ENCODE measurements around the gene CLASP1. TPM values are rescaled to one million over a fixed set of nuclear protein-coding genes. Genes with fewer than 3 reads are reported as not detected.

The CLASP1 gene
- total RNA-seq, 1 experiment from 2014 or later = 49.2 TPM

DNA sequence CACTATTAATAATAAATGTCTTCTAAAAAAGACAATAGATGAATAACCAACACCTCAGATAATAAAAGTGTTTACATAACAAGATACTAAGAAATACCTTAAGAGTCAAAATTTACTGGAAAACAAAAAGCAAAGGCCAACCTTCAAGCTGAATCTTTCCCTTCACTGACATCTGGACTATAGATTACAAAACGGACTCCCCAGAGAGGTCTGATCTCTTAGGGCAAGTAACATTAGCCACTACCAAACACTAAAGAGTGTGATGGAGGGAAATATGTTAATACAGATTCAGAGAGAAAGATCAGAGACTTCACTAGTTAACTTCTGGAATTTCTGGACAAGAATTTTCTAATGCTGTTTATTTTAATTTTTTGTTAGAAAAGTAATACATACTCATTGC, 13.9 kb downstream of the CLASP1 start:
- Histone ChIP-seq H3K27me3 (ENCODE audit: control insufficient read depth, insufficient read depth, low read length) (no peaks in the 10 kb centered on the region), H3K27ac (ENCODE audit: low read length) (peak overlapping the region; percentile 62), H3K4me1 (ENCODE audit: control insufficient read depth, insufficient read depth, low read length) (peaks cover 20% of the 10 kb centered on the region), H3K4me3 (ENCODE audit: low read depth in 2 of 2, low read length in 2 of 2) (no peak overlapping the region), H3K36me3 (ENCODE audit: control insufficient read depth, insufficient read depth, low read length) (no peaks in the 10 kb centered on the region), H3K9me3 (ENCODE audit: control insufficient read depth, insufficient read depth, low read depth, low read length) (peaks cover 9% of the 10 kb centered on the region; the same call in 1 of the 2 replicates)
- no TSS peak for BruUV-seq (replicated peaks)
- no peak for TF ChIP-seq POLR2AphosphoS5 (IDR thresholded peaks at IDR 0.05; ENCODE audit: low read depth, low read length)
- no peak for TF ChIP-seq SIN3A (IDR thresholded peaks at IDR 0.05; ENCODE audit: borderline replicate concordance, insufficient read depth, low read depth, low read length)
- TF ChIP-seq, protein P1, sequence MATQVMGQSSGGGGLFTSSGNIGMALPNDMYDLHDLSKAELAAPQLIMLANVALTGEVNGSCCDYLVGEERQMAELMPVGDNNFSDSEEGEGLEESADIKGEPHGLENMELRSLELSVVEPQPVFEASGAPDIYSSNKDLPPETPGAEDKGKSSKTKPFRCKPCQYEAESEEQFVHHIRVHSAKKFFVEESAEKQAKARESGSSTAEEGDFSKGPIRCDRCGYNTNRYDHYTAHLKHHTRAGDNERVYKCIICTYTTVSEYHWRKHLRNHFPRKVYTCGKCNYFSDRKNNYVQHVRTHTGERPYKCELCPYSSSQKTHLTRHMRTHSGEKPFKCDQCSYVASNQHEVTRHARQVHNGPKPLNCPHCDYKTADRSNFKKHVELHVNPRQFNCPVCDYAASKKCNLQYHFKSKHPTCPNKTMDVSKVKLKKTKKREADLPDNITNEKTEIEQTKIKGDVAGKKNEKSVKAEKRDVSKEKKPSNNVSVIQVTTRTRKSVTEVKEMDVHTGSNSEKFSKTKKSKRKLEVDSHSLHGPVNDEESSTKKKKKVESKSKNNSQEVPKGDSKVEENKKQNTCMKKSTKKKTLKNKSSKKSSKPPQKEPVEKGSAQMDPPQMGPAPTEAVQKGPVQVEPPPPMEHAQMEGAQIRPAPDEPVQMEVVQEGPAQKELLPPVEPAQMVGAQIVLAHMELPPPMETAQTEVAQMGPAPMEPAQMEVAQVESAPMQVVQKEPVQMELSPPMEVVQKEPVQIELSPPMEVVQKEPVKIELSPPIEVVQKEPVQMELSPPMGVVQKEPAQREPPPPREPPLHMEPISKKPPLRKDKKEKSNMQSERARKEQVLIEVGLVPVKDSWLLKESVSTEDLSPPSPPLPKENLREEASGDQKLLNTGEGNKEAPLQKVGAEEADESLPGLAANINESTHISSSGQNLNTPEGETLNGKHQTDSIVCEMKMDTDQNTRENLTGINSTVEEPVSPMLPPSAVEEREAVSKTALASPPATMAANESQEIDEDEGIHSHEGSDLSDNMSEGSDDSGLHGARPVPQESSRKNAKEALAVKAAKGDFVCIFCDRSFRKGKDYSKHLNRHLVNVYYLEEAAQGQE (IDR thresholded peaks at IDR 0.05; ENCODE audit: insufficient read depth in 1 of 2, low read depth in 2 of 2, low read length in 1 of 2) = no peak
- TF ChIP-seq TCF7L2 (IDR thresholded peaks at IDR 0.05; ENCODE audit: low read depth, low read length) = no peak
- TF ChIP-seq, protein P2, sequence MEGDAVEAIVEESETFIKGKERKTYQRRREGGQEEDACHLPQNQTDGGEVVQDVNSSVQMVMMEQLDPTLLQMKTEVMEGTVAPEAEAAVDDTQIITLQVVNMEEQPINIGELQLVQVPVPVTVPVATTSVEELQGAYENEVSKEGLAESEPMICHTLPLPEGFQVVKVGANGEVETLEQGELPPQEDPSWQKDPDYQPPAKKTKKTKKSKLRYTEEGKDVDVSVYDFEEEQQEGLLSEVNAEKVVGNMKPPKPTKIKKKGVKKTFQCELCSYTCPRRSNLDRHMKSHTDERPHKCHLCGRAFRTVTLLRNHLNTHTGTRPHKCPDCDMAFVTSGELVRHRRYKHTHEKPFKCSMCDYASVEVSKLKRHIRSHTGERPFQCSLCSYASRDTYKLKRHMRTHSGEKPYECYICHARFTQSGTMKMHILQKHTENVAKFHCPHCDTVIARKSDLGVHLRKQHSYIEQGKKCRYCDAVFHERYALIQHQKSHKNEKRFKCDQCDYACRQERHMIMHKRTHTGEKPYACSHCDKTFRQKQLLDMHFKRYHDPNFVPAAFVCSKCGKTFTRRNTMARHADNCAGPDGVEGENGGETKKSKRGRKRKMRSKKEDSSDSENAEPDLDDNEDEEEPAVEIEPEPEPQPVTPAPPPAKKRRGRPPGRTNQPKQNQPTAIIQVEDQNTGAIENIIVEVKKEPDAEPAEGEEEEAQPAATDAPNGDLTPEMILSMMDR (IDR thresholded peaks at IDR 0.05) = no peak
- POLR2A ChIA-PET = interaction anchor here (0.6 kb wide), 1 partner anchor 321 kb away, joined by 4 read pairs; no protein-coding TSS in a partner anchor
- DNase-seq (ENCODE audit: low read depth, low spot score) (no peak), ATAC-seq (no peak)
- intact Hi-C loops (cut with micrococcal nuclease; ENCODE audit: unreplicated experiment) = no loop called here
- in situ Hi-C loops (cut with HindIII; ENCODE audit: low pct_unique_long_range_greater_than_20kb, low sequenced_read_pairs) = no loop called here
- CTCF ChIA-PET = no interaction called here

DNA sequence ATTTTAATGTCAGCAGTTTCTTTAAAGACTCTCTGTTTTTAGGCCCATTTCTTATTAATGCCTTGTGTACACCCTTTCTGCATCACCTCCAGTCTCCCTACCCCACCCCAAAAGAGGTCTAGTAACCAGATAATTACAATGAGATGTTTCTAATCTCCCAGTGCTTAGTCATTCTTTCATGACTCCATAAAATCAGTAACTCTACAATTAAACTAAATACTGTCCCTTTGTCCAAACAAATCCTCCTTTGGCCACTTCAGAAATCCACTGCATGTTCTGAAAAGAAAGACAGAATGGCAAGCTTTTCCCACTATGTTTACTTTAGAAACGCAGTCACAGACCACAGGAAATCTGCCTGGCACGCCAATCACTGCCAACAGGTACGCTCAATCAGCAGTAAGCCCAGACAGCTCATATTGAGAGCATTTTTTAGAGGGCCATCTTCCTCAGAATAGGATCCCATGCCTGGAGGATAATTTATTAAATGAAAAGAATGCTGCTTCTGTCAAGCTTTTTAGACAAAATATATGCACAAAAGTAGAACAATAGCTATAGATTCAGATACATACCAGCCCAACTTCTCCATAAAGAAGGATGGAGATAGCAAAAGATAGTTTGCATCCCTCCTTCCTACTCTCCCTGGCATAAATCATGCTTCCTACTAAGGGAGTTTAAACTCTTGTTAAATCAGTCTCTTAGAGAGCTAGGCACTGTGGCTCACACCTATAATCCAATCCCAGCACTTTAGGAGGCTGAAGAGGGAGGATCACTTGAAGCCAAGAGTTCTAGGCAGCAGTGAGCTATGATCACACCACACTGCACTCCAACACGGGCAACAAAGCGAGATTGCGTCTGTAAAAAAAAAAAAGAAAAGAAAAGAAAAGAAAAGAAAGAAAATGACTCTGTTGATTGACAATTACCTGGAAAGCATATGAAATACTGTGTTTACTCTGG, 14.6 kb downstream of the CLASP1 start:
- BruUV-seq (replicated peaks) = TSS peak; percentile 40
- ATAC-seq (peak; percentile 91), DNase-seq (ENCODE audit: low read depth, low spot score) (peak; percentile 54)
- TF ChIP-seq, protein P2 (IDR thresholded peaks at IDR 0.05) = no peak
- TF ChIP-seq SIN3A (IDR thresholded peaks at IDR 0.05; ENCODE audit: borderline replicate concordance, insufficient read depth, low read depth, low read length) (no peak), TCF7L2 (IDR thresholded peaks at IDR 0.05; ENCODE audit: low read depth, low read length) (no peak), POLR2AphosphoS5 (IDR thresholded peaks at IDR 0.05; ENCODE audit: low read depth, low read length) (no peak)
- TF ChIP-seq, protein P1 (IDR thresholded peaks at IDR 0.05; ENCODE audit: insufficient read depth in 1 of 2, low read depth in 2 of 2, low read length in 1 of 2) = no peak
- peaks cover 20% of the 10 kb centered on the region for H3K4me1 ChIP-seq (ENCODE audit: control insufficient read depth, insufficient read depth, low read length)
- H3K4me3 ChIP-seq (ENCODE audit: low read depth in 2 of 2, low read length in 2 of 2) = no peak overlapping the region; a peak in 1 of 4 replicates
- intact Hi-C loops (cut with micrococcal nuclease; ENCODE audit: unreplicated experiment) (no loop called here), in situ Hi-C loops (cut with HindIII; ENCODE audit: low pct_unique_long_range_greater_than_20kb, low sequenced_read_pairs) (no loop called here)
- POLR2A ChIA-PET = interaction anchor here (0.6 kb wide), 1 partner anchor 320 kb away, joined by 4 read pairs; no protein-coding TSS in a partner anchor
- no peaks in the 10 kb centered on the region for H3K27me3 ChIP-seq (ENCODE audit: control insufficient read depth, insufficient read depth, low read length)
- no peaks in the 10 kb centered on the region for H3K36me3 ChIP-seq (ENCODE audit: control insufficient read depth, insufficient read depth, low read length)
- peaks cover 9% of the 10 kb centered on the region; the same call in 1 of the 2 replicates for H3K9me3 ChIP-seq (ENCODE audit: control insufficient read depth, insufficient read depth, low read depth, low read length)
- CTCF ChIA-PET = interaction anchor here (0.7 kb wide), 1 partner anchor 61 kb away, joined by 5 read pairs; no protein-coding TSS in a partner anchor
- peak overlapping the region; percentile 62 for H3K27ac ChIP-seq (ENCODE audit: low read length)
